Caki2 (cell line): ENCODE results near the gene SUGP2. TPM values are rescaled to one million over a fixed set of nuclear protein-coding genes. Genes with fewer than 3 reads are reported as not detected.
"Not testable (repeated sequence)": the region's sequence is repeated elsewhere in the genome, so short reads cannot be mapped to it uniquely, and the experiment has no call there.

Experiments used
- DNase-seq: peaks from one replicate; pipeline ENCODE4 v3.0.0-alpha.2; 2015; ENCODE audit warnings: low read depth
- in situ Hi-C: cut with HindIII; loops from 2 replicates; pipeline ENCODE4 v1.10.0; 2016; ENCODE audit warnings: low sequenced_read_pairs, low pct_unique_long_range_greater_than_20kb, mixed read lengths
- total RNA-seq: library from RNA; depleted of rRNA; stranded (reverse); fragments of >200 nt; shearing (Covaris generic); gene quantifications from 2 replicates; pipeline ENCODE4 v1.2.3, GENCODE V29; 2014; ENCODE audit warnings: low replicate concordance

The SUGP2 gene
- total RNA-seq, 1 experiment from 2014 or later = 33.4 TPM

DNA sequence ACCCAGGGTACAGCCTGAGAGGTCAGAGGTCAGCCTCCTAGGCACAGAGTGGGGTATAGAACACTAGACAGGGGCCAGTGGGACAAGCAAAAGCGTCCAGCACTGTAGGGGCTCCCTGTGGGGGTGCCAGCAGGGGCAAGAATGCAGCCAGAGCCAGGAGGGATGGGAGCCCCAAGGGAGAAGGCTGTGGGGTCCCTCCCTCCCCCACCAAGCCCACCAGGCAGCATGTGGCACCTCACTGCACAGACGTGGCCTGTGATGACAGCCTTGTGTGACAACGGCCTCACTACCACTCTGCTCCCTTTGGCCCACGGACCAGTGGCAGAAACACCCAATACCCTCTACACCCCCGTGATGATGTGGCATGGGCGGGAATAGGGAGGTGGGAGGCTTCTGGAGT is 10.2 kb upstream of the SUGP2 start:
- no peak for DNase-seq
- in situ Hi-C loops = no loop called here

DNA sequence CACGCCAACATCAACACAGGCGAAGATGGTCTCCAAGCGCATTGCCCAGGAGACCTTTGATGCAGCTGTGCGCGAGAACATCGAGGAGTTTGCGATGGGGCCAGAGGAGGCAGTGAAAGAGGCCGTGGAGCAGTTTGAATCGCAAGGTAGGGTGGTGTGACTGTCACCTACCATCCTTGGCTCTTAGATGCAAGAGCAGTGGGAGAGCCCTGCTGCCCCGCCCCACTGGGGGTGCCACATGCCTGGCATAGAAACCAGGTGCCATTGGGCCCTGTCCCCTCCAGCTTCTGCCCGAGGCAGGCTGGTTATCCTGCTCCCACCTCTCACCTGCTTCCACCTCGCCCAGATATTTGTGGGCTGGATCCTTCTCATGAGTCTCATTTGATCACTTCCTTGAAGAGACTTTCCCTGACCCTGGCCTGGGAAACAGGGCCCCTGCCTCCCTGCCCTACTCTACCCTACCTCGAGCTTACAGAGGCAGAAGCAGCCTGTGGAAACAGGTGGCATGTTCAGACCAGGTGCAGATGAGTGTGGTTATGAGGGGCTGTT is 9.5 kb upstream of the SUGP2 start:
- in situ Hi-C loops = no loop called here
- DNase-seq = no peak

- in situ Hi-C loops = no loop called here
- DNase-seq = no peak
These were observed 7.1 kb upstream of the SUGP2 start for GRCh38 chr19:19040417-19040816.

DNA sequence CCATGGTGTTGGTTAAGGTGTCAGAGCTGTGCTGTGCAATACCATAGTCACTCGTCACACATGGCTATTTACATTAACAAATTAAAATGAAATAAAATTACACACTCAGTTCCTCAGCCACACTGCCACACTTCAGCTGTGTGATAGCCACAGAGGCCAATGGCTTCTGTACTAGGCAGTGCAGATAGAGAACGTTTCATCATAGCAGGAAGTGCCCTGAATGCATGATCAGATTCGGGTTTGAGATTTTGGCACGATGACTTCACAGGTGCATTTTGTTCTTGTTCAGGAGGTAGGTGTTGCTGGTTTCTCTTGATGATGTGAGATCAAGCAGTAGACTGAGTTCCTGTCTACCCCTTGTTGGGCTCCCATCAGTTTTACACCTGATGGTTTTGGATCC is 6.6 kb upstream of the SUGP2 start:
- in situ Hi-C loops = no loop called here

DNA sequence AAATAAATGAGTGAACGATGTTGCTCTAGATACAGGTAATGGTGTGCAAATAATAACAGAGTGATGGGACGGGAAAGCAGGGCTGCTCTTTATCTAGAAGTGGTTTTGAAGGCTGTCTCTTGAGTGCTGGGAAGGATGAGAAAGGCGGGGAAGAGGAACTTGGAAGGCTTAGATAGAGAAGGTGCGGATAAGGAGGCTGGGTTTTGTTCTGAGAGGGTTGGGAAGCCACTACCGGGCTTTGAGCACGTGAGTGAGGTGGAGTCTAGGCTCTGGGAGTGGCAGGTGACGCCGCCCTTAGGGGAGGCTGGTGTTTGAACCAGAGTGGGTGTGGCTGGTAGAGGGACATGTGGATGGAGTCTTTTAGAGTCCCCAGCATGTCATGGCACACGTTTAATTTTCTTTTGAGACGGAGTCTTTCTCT is 897 bp upstream of the SUGP2 start:
- in situ Hi-C loops = no loop called here
- peak; percentile 79 for DNase-seq

More for the DNA sequence above, 6.6 kb upstream of the SUGP2 start:
- no peak for DNase-seq

GRCh38 chr19:19033176-19033425 is 216 bp downstream of the SUGP2 start:
- DNase-seq = no peak
- in situ Hi-C loops = no loop called here

DNA sequence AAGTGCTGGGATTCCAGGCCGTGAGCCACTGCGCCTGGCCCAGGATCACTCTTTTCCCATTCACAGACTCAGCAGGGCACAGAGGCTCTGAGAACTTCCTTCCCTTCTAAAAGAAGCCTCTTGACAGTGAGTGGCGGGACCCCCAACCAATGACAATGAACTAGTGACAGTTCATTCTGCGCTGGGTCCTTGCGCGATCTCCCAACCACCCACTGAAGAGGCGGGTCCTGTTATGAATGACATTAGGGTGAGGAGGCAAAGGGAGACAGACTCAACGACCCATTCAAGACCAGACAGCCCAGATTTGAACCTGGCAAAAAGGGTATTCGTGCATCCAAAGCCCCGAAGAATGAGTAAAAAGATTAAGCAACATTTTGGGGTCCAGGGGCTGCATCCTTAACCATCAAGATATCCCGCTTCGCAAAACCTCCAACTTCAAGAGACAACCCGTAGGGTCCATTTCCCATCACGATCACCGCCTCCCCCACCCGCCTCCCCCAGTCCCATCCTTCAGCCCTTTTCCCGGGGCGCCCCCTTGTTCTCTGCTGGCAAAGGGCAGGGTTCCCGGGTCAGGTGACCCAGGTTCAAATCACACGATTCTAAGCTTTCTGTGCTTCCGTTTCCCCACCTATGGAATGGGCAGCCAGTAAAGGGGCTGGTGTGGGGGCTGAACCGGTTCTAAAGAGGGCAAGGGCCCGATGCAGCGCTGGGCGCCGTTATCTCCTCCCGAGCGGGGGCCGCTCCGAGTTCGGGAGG is 719 bp downstream of the SUGP2 start:
- peak; percentile 94 for DNase-seq

GRCh38 chr19:19031891-19032290 is 1.4 kb downstream of the SUGP2 start:
- in situ Hi-C loops = no loop called here
- DNase-seq = no peak

More for the DNA sequence above, 719 bp downstream of the SUGP2 start:
- in situ Hi-C loops = no loop called here

DNA sequence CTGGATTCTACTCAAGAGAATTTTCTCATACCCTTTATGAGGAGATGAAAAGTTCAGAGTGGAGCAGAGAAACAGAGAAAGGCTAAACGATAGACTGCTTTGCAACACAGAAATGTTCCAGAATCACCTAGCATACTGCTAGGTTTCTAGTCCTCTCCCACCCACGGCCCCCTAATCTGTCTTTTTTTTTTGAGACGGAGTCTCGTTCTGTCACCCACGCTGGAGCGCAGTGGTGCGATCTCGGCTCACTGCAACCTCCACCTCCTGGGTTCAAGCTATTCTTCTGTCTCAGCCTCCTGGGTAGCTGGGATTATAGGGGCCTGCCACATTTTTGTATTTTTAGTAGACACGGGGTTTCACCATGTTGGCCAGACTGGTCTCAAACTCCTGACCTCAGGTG is 4.8 kb downstream of the SUGP2 start:
- no peak for DNase-seq
- in situ Hi-C loops = no loop called here

DNA sequence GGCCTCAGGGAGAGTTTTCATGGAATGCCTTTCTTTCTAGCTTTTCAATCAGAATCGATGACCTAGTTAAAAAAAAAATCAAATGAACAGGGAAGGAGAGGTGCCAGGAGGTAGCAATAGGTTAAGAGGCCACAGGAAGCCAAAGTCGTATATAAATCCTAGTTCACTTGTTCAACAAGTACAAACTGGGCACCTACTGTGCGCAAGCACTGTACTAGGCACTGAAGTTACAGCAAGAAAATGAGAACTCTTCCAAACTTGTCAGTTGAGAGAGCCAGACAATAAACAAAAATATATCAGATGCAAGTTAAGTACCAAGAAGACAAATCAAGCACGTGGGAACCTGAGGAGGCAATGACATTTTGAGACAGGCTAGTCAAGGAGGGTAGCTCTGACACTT is 6.1 kb downstream of the SUGP2 start:
- DNase-seq = no peak
- in situ Hi-C loops = no loop called here

DNA sequence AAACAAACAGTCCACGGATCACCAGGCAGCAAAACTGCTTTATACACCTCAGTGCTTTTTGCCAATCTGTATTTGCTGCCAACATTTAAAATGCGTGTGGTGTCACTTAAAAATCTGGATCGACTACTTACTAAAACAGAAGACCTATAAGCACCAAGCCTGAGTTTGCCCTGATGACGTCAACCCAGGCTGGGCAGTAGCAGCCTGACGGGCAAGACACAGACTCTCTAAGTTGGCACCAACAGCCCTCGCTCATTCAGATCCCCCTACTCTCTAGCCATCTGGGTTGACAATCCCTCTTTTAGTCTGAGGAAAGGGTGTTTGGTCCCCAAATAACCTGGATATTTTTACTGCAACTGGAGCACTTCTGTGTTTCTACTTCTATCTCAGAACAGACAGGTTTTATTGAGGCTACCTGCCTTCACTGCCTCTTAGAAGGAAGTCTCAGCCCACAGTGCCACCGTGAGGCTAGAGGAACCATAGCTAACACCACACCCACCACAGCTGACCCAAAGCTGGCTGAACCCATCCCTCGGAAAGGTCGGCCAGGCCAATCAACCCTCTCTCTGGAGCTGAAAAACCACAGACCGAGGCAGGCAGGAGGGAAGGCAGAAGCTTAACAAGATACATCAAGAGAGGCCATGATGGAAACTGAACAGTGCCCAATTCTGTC is 6.9 kb downstream of the SUGP2 start:
- in situ Hi-C loops = no loop called here
- no peak for DNase-seq

DNA sequence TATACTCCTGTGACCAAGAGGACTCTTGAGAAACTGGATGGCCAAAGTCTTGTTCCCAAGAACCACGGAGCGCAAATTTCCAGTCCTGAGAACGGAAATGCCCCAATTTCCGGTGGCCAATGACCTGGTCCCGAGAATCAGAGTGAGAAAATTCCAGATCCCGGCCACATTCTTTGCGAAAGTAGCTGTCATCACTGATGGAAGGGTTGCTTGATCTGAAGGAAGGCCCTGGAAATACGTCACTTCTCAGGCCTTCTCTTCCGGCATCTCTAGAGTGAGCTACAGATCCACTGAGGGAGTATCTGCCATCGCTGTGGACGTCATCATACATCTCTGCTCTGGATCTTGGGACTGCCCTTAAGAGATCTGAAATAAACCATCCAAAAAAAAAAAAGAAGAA is 7.5 kb downstream of the SUGP2 start:
- DNase-seq = no peak
- in situ Hi-C loops = no loop called here

DNA sequence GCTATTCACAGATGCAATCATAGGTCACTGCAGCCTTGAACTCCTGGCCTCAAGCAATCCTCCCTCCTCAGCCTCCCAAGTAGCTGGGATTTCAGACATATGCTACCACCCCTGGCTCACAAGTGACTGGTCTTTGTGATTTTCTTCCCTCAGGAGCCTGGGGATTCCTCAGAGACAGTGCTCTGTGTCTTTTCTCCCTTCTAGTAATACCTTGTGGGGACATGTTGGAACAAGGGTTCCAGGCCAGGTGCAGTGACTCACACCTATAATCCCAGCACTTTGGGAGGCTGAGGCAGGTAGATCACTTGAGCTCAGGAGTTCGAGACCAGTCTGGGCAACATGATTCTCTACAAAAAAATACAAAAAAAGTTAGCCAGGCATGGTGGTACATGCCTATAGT is 9.9 kb downstream of the SUGP2 start:
- DNase-seq, in situ Hi-C loops: not testable (repeated sequence)

DNA sequence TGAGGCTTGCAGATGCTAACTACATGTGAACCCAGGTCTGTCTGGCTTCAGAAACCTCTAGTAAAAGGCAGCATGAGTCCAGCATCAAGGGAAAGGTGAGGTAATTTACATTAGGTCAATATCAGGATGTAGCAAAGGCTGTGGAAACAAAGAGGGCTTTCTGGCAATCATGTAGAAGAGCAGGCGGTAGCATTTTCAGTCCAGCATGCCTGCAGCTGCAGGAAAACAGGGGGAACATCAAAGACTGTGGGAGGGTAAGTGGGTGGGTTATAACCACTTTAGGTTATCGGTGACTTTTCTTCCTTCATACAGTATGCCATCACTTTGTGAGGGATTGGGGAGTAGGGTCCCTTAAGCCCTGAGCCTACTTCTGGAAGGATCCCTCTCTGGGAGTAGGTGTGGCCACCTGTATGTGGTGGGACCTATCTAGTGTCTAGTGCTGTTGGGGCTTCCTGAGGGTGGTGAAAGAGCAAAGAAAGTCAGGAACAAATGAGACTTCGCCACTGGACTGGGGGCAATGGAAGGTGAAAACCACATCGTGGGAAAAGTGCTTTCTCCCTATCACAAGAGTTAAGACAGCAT is 10.8 kb downstream of the SUGP2 start:
- no peak for DNase-seq
- in situ Hi-C loops = no loop called here

DNA sequence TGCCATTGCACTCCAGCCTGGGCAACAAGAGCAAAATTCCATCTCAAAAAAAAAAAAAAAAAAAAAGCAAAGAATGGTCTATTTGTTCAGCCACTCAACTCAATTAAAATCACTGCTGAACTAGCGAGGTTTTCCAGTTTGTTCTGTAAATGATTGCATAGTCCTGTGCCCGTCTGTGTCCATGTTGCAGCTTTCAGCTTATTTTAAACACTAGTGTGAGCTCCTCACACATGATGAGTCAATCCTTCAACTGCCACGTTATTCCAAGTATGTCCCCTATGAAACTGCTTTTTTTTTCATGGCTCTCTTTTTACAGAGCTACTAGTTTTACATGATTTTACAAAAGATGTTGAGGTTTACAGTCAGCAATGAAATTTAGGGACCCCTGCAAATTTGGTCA is 12.2 kb downstream of the SUGP2 start:
- in situ Hi-C loops = no loop called here
- DNase-seq = peak; percentile 24

GRCh38 chr19:19010551-19010950 is 22.8 kb downstream of the SUGP2 start:
- in situ Hi-C loops = no loop called here
- DNase-seq = no peak

DNA sequence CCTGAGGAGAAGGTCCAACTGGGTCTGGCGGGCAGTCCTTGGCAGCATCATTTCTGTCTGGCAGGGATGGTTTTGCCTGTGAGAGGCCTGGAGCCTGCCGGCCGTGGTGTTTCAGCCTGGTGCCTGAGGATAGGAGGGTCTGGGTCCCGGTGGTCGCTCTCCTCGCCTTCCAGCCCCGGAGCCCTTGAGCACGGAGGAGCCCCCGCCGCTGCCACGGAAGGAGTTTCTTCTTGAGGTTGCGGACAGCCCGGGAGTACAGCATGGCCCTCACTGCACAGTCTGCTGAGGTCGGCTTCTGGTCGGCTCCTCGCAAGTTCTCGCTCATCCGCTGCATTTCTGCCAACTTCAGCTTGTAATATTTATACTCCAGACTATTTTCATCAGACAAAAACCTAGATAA is 23.4 kb downstream of the SUGP2 start:
- in situ Hi-C loops = no loop called here
- DNase-seq = no peak

GRCh38 chr19:19006213-19006612 is 27.1 kb downstream of the SUGP2 start:
- no peak for DNase-seq
- in situ Hi-C loops = no loop called here

- in situ Hi-C loops = no loop called here
- no peak for DNase-seq
These were observed 29.2 kb downstream of the SUGP2 start for GRCh38 chr19:19004144-19004543.
